Esophagus muscularis mucosa (tissue), 4 donors: Measurements from ENCODE around the gene DHRS3. TPM values are rescaled to one million over a fixed set of nuclear protein-coding genes. Genes with fewer than 3 reads are reported as not detected.

Experiments used
- DNase-seq: peaks from one replicate; pipeline ENCODE4 v3.0.0-alpha.2; 2017; ENCODE audit errors: extremely low spot score
- H3K27ac ChIP-seq, 4 donors: fragments of 200-600 bp; sonication (generic); replicated peaks in 1 of 4; 1 replicate in 3 of 4; 2 replicates in 1 of 4; pipeline ENCODE4 v1.5.1; 2016 to 2019; ENCODE audit warnings: mild to moderate bottlenecking in 1 of 4
- H3K27me3 ChIP-seq, 4 donors: fragments of 200-600 bp; sonication (generic); one replicate each; pipeline versions ENCODE4 v1.5.1 to v1.6.0; 2016 to 2019
- H3K36me3 ChIP-seq, 4 donors: fragments of 200-600 bp; sonication (generic); one replicate each; pipeline ENCODE4 v1.5.1; 2016 to 2019
- H3K4me1 ChIP-seq, 4 donors: fragments of 200-600 bp; sonication (generic); one replicate each; pipeline ENCODE4 v1.5.1; 2016 to 2019
- H3K4me3 ChIP-seq, 4 donors: fragments of 200-600 bp; sonication (generic); 1 replicate in 2 of 4; 2 replicates in 2 of 4; pipeline ENCODE4 v1.5.1; 2016 to 2019; ENCODE audit warnings: mild to moderate bottlenecking in 4 of 4, moderate library complexity in 1 of 4
- H3K9me3 ChIP-seq, 4 donors: fragments of 200-600 bp; sonication (generic); 1 replicate in 3 of 4; 2 replicates in 1 of 4; pipeline ENCODE4 v1.5.1; 2016 to 2019
- CTCF ChIP-seq, 3 experiments: fragments of 200-600 bp in 2 of 3; fragments of 450-650 bp in 1 of 3; sonication (generic) in 2 of 3; IDR thresholded peaks; one replicate each; pipeline ENCODE4 v1.5.1; 2017 to 2019; ENCODE audit warnings: antibody characterized with exemption in 3 of 3, mild to moderate bottlenecking in 2 of 3, moderate library complexity in 1 of 3
- EP300 ChIP-seq: sonication (generic); formaldehyde crosslinking; IDR thresholded peaks from one replicate; pipeline ENCODE4 v1.6.1; 2017; ENCODE audit warnings: antibody characterized with exemption
- POLR2A ChIP-seq: fragments of 450-650 bp; IDR thresholded peaks from one replicate; pipeline ENCODE4 v1.6.1; 2017; ENCODE audit warnings: antibody characterized with exemption, moderate library complexity, mild to moderate bottlenecking, low read depth
- POLR2AphosphoS5 ChIP-seq, 2 donors: sonication (generic); formaldehyde crosslinking; IDR thresholded peaks; one replicate each; pipeline ENCODE4 v1.6.1; 2017; ENCODE audit warnings: antibody characterized with exemption in 2 of 2
- WGBS: methylation state at CpG from one replicate; pipeline ENCODE4 v1.1.5; 2018; 5-methylcytosine and 5-hydroxymethylcytosine counted together
- intact Hi-C: fragments of 100-400 bp; cut with DNase I; formaldehyde crosslinking; loops from one replicate; pipeline ENCODE4 v1.15.1; 2023
- total RNA-seq, 4 donors: library from RNA; depleted of rRNA; stranded (reverse); fragments of >200 nt; gene quantifications; one replicate each; pipeline versions ENCODE4 v1.1.0 to v1.2.1, GENCODE V29; 2016

The DHRS3 gene
- total RNA-seq, 4 donors from 2014 or later: 130 to 237 (median 200) TPM

- Histone ChIP-seq H3K27ac (peak overlapping the region in 1 of 4 donors; percentile 45), H3K4me3 (no peak overlapping the region), H3K4me1 (peaks cover 0 to 20% (median 12%) of the 10 kb centered on the region in 4 donors), H3K27me3 (peaks cover 0 to 7% (median 0%) of the 10 kb centered on the region in 4 donors), H3K36me3 (no peaks in the 10 kb centered on the region), H3K9me3 (peaks cover 0 to 2% (median 1%) of the 10 kb centered on the region in 4 donors)
- 75% methylated on average over 8 of the region's 8 CpGs for WGBS
- no peak for TF ChIP-seq EP300
- no peak for TF ChIP-seq POLR2A
- TF ChIP-seq POLR2AphosphoS5 (IDR thresholded peaks at IDR 0.05): no peak
- TF ChIP-seq CTCF (IDR thresholded peaks at IDR 0.05): no peak
- DNase-seq: no peak
- intact Hi-C loops: no loop called here
Observed at GRCh38 chr1:12634156-12634555, 16.1 kb upstream of the DHRS3 start.

GRCh38 chr1:12631571-12631970 is 13.6 kb upstream of the DHRS3 start:
- no peaks in the 10 kb centered on the region for H3K36me3 ChIP-seq
- 88% methylated on average over 3 of the region's 8 CpGs for WGBS
- no peak for DNase-seq
- intact Hi-C loops: no loop called here
- H3K4me3 ChIP-seq: no peak overlapping the region
- no peaks in the 10 kb centered on the region for H3K9me3 ChIP-seq
- H3K27me3 ChIP-seq: peaks cover 0 to 7% (median 0%) of the 10 kb centered on the region in 4 donors
- peaks cover 0 to 16% (median 7%) of the 10 kb centered on the region in 4 donors for H3K4me1 ChIP-seq
- TF ChIP-seq EP300 (no peak), CTCF (IDR thresholded peaks at IDR 0.05) (no peak), POLR2A (no peak), POLR2AphosphoS5 (IDR thresholded peaks at IDR 0.05) (no peak)
- no peak overlapping the region for H3K27ac ChIP-seq

GRCh38 chr1:12630946-12631530 is 13.0 kb upstream of the DHRS3 start:
- Histone ChIP-seq H3K36me3 (no peaks in the 10 kb centered on the region), H3K4me3 (no peak overlapping the region), H3K27me3 (peaks cover 0 to 1% (median 0%) of the 10 kb centered on the region in 4 donors), H3K27ac (no peak overlapping the region), H3K9me3 (no peaks in the 10 kb centered on the region), H3K4me1 (peaks cover 0 to 10% (median 5%) of the 10 kb centered on the region in 4 donors)
- no peak for DNase-seq
- TF ChIP-seq CTCF (IDR thresholded peaks at IDR 0.05) (no peak), POLR2A (no peak), POLR2AphosphoS5 (IDR thresholded peaks at IDR 0.05) (no peak)
- 83% methylated on average over 5 of the region's 6 CpGs for WGBS
- intact Hi-C loops: no loop called here

GRCh38 chr1:12629985-12630760 is 12.2 kb upstream of the DHRS3 start:
- intact Hi-C loops: no loop called here
- Histone ChIP-seq H3K9me3 (no peaks in the 10 kb centered on the region), H3K27me3 (no peaks in the 10 kb centered on the region), H3K4me3 (no peak overlapping the region), H3K4me1 (peaks cover 0 to 10% (median 4%) of the 10 kb centered on the region in 4 donors), H3K27ac (no peak overlapping the region), H3K36me3 (no peaks in the 10 kb centered on the region)
- no peak for TF ChIP-seq CTCF (IDR thresholded peaks at IDR 0.05)
- TF ChIP-seq POLR2A: no peak
- TF ChIP-seq EP300: no peak
- no peak for TF ChIP-seq POLR2AphosphoS5 (IDR thresholded peaks at IDR 0.05)
- no peak for DNase-seq
- WGBS: 88% methylated on average over 12 of the region's 15 CpGs
